Loucy (cell line): ENCODE data around the gene CAMTA1.

Experiments used
- EZH2phosphoT487 ChIP-seq: fragments of 200-600 bp; IDR thresholded peaks from 2 replicates; pipeline ENCODE4 v1.6.1; 2018; ENCODE audit warnings: antibody characterized with exemption, mild to moderate bottlenecking, moderate library complexity, borderline replicate concordance
- TF ChIP-seq, protein P1 (sequence below): fragments of 200-600 bp; sonication (generic); conservative IDR thresholded peaks from 2 replicates; pipeline ENCODE4 v1.5.1; 2014; ENCODE audit warnings: mild to moderate bottlenecking, antibody characterized with exemption, low read length

DNA sequence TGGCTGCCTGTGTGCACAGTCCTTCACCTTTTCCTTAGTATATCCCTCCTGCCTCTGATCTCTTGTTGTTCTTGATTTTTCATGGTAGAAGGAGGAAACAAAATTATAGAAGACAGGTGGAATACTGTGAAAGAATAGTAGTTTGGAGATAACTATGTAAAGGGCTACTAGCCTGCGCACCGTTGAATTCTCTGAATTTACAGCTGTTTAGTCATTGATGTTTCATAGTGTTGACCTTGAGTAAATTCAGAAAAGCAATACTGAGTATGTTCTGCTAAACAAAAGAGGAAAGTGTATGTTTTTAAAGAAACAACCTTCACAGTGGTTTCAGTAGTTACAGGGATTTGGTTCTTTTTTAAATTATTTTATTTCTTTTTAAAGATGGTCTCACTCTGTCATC is 18.1 kb downstream of the CAMTA1 start:
- TF ChIP-seq, protein P1, sequence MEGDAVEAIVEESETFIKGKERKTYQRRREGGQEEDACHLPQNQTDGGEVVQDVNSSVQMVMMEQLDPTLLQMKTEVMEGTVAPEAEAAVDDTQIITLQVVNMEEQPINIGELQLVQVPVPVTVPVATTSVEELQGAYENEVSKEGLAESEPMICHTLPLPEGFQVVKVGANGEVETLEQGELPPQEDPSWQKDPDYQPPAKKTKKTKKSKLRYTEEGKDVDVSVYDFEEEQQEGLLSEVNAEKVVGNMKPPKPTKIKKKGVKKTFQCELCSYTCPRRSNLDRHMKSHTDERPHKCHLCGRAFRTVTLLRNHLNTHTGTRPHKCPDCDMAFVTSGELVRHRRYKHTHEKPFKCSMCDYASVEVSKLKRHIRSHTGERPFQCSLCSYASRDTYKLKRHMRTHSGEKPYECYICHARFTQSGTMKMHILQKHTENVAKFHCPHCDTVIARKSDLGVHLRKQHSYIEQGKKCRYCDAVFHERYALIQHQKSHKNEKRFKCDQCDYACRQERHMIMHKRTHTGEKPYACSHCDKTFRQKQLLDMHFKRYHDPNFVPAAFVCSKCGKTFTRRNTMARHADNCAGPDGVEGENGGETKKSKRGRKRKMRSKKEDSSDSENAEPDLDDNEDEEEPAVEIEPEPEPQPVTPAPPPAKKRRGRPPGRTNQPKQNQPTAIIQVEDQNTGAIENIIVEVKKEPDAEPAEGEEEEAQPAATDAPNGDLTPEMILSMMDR = no peak
- TF ChIP-seq EZH2phosphoT487 = no peak
